CD14-positive monocyte (primary cell): ENCODE data around the gene KRT86. TPM values are rescaled to one million over a fixed set of nuclear protein-coding genes. Genes with fewer than 3 reads are reported as not detected.

Experiments
- DNase-seq, 3 donors: peaks; one replicate each; pipeline ENCODE4 v3.0.0-alpha.2; 2011 to 2022
- H2AFZ ChIP-seq: 2 replicates; pipeline ENCODE4 v1.6.0; 2012; ENCODE audit warnings: mild to moderate bottlenecking, low read depth, low read length, inconsistent platforms; ENCODE audit not compliant: insufficient read depth, poor library complexity, severe bottlenecking
- H3K27ac ChIP-seq, 2 donors: 1 replicate in 1 of 2; 2 replicates in 1 of 2; pipeline ENCODE4 v1.5.1; 2012 to 2013; ENCODE audit warnings: low read length in 2 of 2, control low read depth in 1 of 2, inconsistent platforms in 1 of 2, low read depth in 1 of 2, mild to moderate bottlenecking in 1 of 2
- H3K27me3 ChIP-seq, 2 donors: one replicate each; pipeline versions ENCODE4 v1.6.0 to v1.6.1; 2011 to 2013; ENCODE audit warnings: low read length in 2 of 2; ENCODE audit not compliant: control insufficient read depth in 2 of 2, insufficient read depth in 2 of 2
- H3K36me3 ChIP-seq, 2 donors: replicated peaks in 1 of 2; 1 replicate in 1 of 2; 2 replicates in 1 of 2; pipeline versions ENCODE4 v1.5.1 to v1.6.1; 2012 to 2013; ENCODE audit warnings: low read length in 2 of 2, control low read depth in 1 of 2, inconsistent platforms in 1 of 2, mild to moderate bottlenecking in 1 of 2; ENCODE audit not compliant: insufficient read depth in 2 of 2, control insufficient read depth in 1 of 2
- H3K4me1 ChIP-seq, 2 donors: 1 replicate in 1 of 2; 2 replicates in 1 of 2; pipeline versions ENCODE4 v1.5.1 to v1.6.1; 2012 to 2013; ENCODE audit warnings: low read length in 2 of 2, control low read depth in 1 of 2, inconsistent platforms in 1 of 2, mild to moderate bottlenecking in 1 of 2, moderate library complexity in 1 of 2; ENCODE audit not compliant: insufficient read depth in 2 of 2, control insufficient read depth in 1 of 2
- H3K4me2 ChIP-seq: replicated peaks from 2 replicates; pipeline ENCODE3; 2012; ENCODE audit warnings: low read length, moderate library complexity, mild to moderate bottlenecking; ENCODE audit not compliant: poor library complexity, severe bottlenecking; ENCODE audit errors: extremely low read depth
- H3K4me3 ChIP-seq, 3 experiments: fragments of 200-600 bp in 1 of 3; sonication (generic) in 1 of 3; replicated peaks in 1 of 3; 1 replicate in 2 of 3; 2 replicates in 1 of 3; pipeline ENCODE4 v1.5.1; 2011 to 2013; ENCODE audit warnings: low read length in 3 of 3, mild to moderate bottlenecking in 3 of 3, control low read depth in 2 of 3, low read depth in 2 of 3, inconsistent platforms in 1 of 3, moderate library complexity in 1 of 3
- H3K79me2 ChIP-seq: 2 replicates; pipeline ENCODE4 v1.6.0; 2012; ENCODE audit warnings: mild to moderate bottlenecking, control low read depth, inconsistent platforms, low read length, moderate library complexity; ENCODE audit not compliant: insufficient read depth
- H3K9ac ChIP-seq: 2 replicates; pipeline ENCODE4 v1.6.0; 2017; ENCODE audit warnings: low read length, mild to moderate bottlenecking; ENCODE audit not compliant: insufficient read depth, poor library complexity, severe bottlenecking
- H3K9me3 ChIP-seq, 2 donors: replicated peaks in 1 of 2; 1 replicate in 1 of 2; 2 replicates in 1 of 2; pipeline versions ENCODE4 v1.5.1 to v1.6.1; 2012 to 2013; ENCODE audit warnings: low read length in 2 of 2, control low read depth in 1 of 2; ENCODE audit not compliant: control insufficient read depth in 1 of 2, insufficient read depth in 1 of 2
- H4K20me1 ChIP-seq: 2 replicates; pipeline ENCODE4 v1.6.0; 2012; ENCODE audit warnings: mild to moderate bottlenecking, low read length, control low read depth, moderate library complexity; ENCODE audit not compliant: insufficient read depth
- H3K27ac Mint-ChIP-seq, 7 donors: one replicate each; pipeline ENCODE4 v1.8.0; 2020; ENCODE audit warnings: mild to moderate bottlenecking in 7 of 7, mixed read lengths in 7 of 7, moderate library complexity in 6 of 7, inconsistent platforms in 2 of 7
- H3K27me3 Mint-ChIP-seq, 3 donors: one replicate each; pipeline ENCODE4 v1.8.0; 2021 to 2022; ENCODE audit warnings: low read depth in 3 of 3, mild to moderate bottlenecking in 3 of 3, mixed read lengths in 3 of 3, moderate library complexity in 3 of 3, inconsistent platforms in 1 of 3
- H3K36me3 Mint-ChIP-seq, 2 donors: one replicate each; pipeline ENCODE4 v1.8.0; 2020; ENCODE audit warnings: mixed read lengths in 2 of 2, inconsistent platforms in 1 of 2, mild to moderate bottlenecking in 1 of 2
- H3K4me1 Mint-ChIP-seq: one replicate; pipeline ENCODE4 v1.8.0; 2020; ENCODE audit warnings: mild to moderate bottlenecking, mixed read lengths
- H3K4me3 Mint-ChIP-seq, 2 donors: one replicate each; pipeline ENCODE4 v1.8.0; 2020; ENCODE audit warnings: mild to moderate bottlenecking in 2 of 2, mixed read lengths in 2 of 2, moderate library complexity in 1 of 2
- H3K9me3 Mint-ChIP-seq, 7 donors: one replicate each; pipeline ENCODE4 v1.8.0; 2020 to 2022; ENCODE audit warnings: mixed read lengths in 7 of 7, mild to moderate bottlenecking in 6 of 7, moderate library complexity in 6 of 7, inconsistent platforms in 2 of 7
- WGBS: methylation state at CpG from one replicate; pipeline ENCODE4 v1.1.5; 2013; ENCODE audit warnings: missing lambda C conversion rate; ENCODE audit not compliant: insufficient coverage; 5-methylcytosine and 5-hydroxymethylcytosine counted together
- intact Hi-C, 2 donors: fragments of 100-400 bp; cut with micrococcal nuclease; formaldehyde crosslinking; loops; one replicate each; pipeline versions ENCODE4 v1.15.0 to v1.15.1; 2023
- polyA plus RNA-seq, 3 donors: library from polyadenylated mRNA; depleted of rRNA in 1 of 3; unstranded in 2 of 3; stranded (reverse) in 1 of 3; fragments of 300-500 nt in 2 of 3; fragments of >200 nt in 1 of 3; fragmentation: Illumina TruSeq in 2 of 3; gene quantifications; 1 replicate in 2 of 3; 2 replicates in 1 of 3; pipeline ENCODE4 v1.2.3, GENCODE V29; 2012 to 2021
- TF ChIP-seq, protein P1 (sequence below): fragments of 200-600 bp; IDR thresholded peaks from one replicate; pipeline ENCODE4 v1.8.0; 2022; ENCODE audit warnings: antibody characterized with exemption, mild to moderate bottlenecking

The KRT86 gene
- polyA plus RNA-seq, 3 donors: not detected

DNA sequence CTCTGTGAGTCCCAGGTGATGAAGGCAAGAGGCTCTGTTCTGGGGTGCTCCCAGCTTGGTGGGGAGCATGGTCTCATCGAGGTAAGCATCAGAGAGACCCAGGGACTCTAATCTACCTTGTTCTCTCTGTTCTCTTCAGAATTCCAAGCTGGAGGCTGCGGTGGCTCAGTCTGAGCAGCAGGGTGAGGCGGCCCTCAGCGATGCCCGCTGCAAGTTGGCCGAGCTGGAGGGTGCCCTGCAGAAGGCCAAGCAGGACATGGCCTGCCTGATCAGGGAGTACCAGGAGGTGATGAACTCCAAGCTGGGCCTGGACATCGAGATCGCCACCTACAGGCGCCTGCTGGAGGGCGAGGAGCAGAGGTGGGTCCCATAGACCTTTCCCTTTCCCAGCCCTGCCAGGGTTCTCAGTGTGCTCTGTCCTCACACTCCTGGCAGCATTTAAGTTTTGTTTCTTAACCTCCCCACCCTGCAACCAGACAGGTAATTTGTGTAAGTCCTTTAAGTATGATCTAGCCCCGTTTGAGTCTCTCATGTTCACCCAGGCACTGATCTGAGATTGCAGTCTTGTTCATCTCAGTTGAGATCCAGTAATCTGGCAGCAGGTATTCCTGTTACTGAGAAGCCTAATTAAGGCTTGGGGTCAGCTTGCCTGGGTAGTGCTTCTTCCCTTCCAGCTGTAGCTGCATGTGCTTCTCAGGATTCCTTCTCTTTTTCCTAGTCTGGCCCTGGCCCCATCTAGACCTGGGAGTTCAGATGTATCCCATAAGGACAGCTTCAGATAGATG, 31.7 kb downstream of the KRT86 start:
- H3K27ac Mint-ChIP-seq: no peak overlapping the region
- intact Hi-C loops: no loop called here
- peak overlapping the region in 1 of 2 donors; percentile 33 for H3K4me3 Mint-ChIP-seq

GRCh38 chr12:52306731-52307130, 32.3 kb downstream of the KRT86 start:
- peaks cover 0 to 5% of the 10 kb centered on the region in 2 donors for H3K9me3 ChIP-seq
- no peak overlapping the region for H2AFZ ChIP-seq
- peak overlapping the region in 1 of 7 donors; percentile 22 for H3K27ac Mint-ChIP-seq
- H3K9ac ChIP-seq: no peak overlapping the region
- DNase-seq: no peak
- peaks cover 68 to 73% (median 69%) of the 10 kb centered on the region in 3 donors for H3K27me3 Mint-ChIP-seq
- no peak overlapping the region for H3K4me2 ChIP-seq
- no peaks in the 10 kb centered on the region for H3K36me3 Mint-ChIP-seq
- H3K4me1 Mint-ChIP-seq: peaks cover 14% of the 10 kb centered on the region
- H3K36me3 ChIP-seq: no peaks in the 10 kb centered on the region
- peak overlapping the region in 1 of 2 donors; percentile 84 for H3K4me3 Mint-ChIP-seq
- H3K79me2 ChIP-seq: no peaks in the 10 kb centered on the region
- peaks cover 0 to 5% (median 0%) of the 10 kb centered on the region in 7 donors for H3K9me3 Mint-ChIP-seq
- 100% methylated on average over 1 of the region's 2 CpGs for WGBS
- peaks cover 6 to 9% of the 10 kb centered on the region in 2 donors for H3K4me1 ChIP-seq
- intact Hi-C loops: no loop called here
- TF ChIP-seq, protein P1, sequence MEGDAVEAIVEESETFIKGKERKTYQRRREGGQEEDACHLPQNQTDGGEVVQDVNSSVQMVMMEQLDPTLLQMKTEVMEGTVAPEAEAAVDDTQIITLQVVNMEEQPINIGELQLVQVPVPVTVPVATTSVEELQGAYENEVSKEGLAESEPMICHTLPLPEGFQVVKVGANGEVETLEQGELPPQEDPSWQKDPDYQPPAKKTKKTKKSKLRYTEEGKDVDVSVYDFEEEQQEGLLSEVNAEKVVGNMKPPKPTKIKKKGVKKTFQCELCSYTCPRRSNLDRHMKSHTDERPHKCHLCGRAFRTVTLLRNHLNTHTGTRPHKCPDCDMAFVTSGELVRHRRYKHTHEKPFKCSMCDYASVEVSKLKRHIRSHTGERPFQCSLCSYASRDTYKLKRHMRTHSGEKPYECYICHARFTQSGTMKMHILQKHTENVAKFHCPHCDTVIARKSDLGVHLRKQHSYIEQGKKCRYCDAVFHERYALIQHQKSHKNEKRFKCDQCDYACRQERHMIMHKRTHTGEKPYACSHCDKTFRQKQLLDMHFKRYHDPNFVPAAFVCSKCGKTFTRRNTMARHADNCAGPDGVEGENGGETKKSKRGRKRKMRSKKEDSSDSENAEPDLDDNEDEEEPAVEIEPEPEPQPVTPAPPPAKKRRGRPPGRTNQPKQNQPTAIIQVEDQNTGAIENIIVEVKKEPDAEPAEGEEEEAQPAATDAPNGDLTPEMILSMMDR: no peak
- H3K27me3 ChIP-seq: peaks cover 42 to 69% of the 10 kb centered on the region in 2 donors
- no peaks in the 10 kb centered on the region for H4K20me1 ChIP-seq
- no peak overlapping the region for H3K4me3 ChIP-seq
- H3K27ac ChIP-seq: no peak overlapping the region

More for the DNA sequence above, 31.7 kb downstream of the KRT86 start:
- 90% methylated on average over 4 of the region's 11 CpGs for WGBS
- peaks cover 39 to 64% of the 10 kb centered on the region in 2 donors for H3K27me3 ChIP-seq
- no peak overlapping the region for H3K9ac ChIP-seq
- no peak overlapping the region for H3K4me3 ChIP-seq
- H3K9me3 ChIP-seq: peaks cover 0 to 5% of the 10 kb centered on the region in 2 donors
- H2AFZ ChIP-seq: no peak overlapping the region
- no peak overlapping the region for H3K4me2 ChIP-seq
- H3K27ac ChIP-seq: no peak overlapping the region
- H3K4me1 Mint-ChIP-seq: peaks cover 14% of the 10 kb centered on the region
- TF ChIP-seq, protein P1: peak; percentile 44
- H3K79me2 ChIP-seq: no peaks in the 10 kb centered on the region
- H3K36me3 ChIP-seq: no peaks in the 10 kb centered on the region
- peaks cover 6 to 9% of the 10 kb centered on the region in 2 donors for H3K4me1 ChIP-seq
- H4K20me1 ChIP-seq: no peaks in the 10 kb centered on the region
- DNase-seq: no peak
- H3K36me3 Mint-ChIP-seq: no peaks in the 10 kb centered on the region
- H3K9me3 Mint-ChIP-seq: peaks cover 0 to 5% (median 0%) of the 10 kb centered on the region in 7 donors
- H3K27me3 Mint-ChIP-seq: peaks cover 62 to 67% (median 66%) of the 10 kb centered on the region in 3 donors
